GM12872 (cell line): ENCODE data around the gene RTF2.

Source experiments
- TF ChIP-seq, protein P1 (sequence below): IDR thresholded peaks from 3 replicates; pipeline ENCODE4 v1.5.1; 2011; ENCODE audit warnings: low read depth, mild to moderate bottlenecking, low read length, moderate library complexity; ENCODE audit not compliant: insufficient read depth

RTF2 gene

DNA sequence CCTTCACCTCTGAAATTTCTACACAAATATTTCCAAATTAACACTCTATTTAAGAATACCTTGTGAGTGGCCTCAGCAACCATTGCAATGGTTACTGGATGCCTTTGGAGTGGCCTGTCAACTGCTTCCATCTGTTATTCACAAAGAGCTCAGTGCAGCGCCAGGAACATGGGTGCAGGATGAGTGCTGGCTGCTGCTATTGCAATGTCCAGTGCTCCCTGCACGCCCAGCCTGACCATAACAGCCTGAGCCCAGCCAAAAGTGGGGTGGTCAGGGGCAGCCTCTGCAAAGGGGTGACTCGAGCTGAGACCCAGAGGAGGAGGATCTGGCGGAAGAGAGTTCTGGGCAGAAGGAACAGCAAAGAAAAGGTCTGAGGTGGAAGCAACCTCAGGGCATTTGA is 38.0 kb upstream of the RTF2 start:
- TF ChIP-seq, protein P1, sequence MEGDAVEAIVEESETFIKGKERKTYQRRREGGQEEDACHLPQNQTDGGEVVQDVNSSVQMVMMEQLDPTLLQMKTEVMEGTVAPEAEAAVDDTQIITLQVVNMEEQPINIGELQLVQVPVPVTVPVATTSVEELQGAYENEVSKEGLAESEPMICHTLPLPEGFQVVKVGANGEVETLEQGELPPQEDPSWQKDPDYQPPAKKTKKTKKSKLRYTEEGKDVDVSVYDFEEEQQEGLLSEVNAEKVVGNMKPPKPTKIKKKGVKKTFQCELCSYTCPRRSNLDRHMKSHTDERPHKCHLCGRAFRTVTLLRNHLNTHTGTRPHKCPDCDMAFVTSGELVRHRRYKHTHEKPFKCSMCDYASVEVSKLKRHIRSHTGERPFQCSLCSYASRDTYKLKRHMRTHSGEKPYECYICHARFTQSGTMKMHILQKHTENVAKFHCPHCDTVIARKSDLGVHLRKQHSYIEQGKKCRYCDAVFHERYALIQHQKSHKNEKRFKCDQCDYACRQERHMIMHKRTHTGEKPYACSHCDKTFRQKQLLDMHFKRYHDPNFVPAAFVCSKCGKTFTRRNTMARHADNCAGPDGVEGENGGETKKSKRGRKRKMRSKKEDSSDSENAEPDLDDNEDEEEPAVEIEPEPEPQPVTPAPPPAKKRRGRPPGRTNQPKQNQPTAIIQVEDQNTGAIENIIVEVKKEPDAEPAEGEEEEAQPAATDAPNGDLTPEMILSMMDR, result no peak

DNA sequence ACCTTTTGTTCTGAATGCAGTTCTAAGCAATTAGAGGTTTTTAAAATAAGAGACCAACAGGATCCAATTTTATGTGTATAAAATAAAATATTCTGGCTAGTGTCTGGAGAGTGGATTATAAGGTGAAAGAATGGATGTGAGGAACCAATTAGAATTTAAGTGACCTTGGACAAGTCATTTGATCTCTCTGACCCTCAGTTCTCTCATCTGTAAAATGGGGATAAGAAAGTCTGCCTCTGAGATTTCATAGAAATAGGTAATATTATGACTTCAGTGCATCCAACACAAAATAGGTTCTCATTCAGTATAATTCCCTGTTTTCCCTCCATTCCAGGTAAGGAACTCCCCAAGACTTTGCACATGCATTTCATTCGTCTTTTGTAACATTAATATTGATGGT is 37.5 kb upstream of the RTF2 start:
- TF ChIP-seq, protein P1, result no peak

DNA sequence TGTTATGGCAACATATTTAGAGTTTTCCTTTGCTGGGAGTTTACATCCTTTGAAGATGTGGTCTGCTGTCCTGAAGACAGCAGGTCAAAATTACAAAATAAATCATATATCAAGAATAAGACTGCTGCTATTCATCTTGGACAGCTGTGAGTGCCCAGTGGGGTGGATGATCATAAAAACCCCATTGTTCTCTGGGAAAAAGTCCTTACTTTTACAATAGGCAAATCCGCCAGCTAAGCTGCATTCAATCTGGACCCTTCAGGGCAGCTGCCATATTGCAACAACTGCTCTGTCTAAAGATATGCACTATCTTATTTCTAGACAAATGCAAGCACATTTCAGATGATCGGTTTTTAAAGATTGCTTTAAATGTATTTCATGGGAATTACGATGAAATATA is 37.0 kb upstream of the RTF2 start:
- TF ChIP-seq, protein P1, result no peak

DNA sequence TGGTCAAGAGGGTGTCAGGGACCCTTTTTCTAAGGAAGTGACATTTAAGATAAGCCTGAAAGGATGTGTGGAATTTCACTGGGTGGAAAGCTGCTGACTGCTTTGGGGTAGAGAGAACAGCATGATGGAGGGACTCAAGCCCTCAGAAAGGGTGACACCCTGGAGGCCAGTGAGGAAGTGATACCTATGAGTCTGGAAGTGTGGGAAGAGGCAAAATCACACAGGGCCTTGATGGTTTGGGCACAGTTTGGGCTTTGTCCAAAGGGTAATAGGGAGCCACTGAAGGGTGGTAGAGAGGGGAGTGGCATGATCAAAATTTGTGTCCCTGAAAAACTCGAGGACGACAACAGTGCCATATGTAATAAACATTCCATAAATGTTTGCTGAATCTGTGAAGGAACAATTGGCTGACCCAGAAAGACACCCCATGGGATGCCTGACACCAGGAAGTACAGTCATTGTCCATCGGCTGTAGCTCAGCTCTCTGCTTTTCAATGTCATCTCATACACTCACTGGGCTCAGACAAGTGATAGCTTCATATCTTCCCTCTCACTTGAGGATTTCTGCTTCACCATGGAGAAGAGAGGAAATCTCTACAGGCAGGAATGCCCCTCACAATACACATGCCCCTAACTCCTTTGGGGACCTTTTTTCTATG is 35.1 kb upstream of the RTF2 start:
- TF ChIP-seq, protein P1, result no peak

DNA sequence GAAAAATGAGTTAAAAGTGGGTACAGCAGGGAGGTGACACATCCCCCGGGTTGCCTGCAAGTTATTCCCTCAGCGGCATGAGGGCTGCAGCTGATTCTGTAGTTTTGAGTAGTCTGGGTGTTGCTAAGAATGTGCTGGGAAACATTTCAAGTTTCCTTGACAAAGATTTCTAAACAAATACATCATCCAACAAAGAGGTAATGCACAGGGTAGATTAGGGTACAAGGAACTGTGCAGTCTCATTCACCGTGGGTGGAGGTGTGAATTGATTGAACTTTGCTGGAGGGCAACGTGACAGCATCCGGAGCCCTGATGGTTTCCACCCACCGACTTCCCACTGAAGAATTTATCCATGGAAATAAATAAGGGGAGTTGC is 34.6 kb upstream of the RTF2 start:
- TF ChIP-seq, protein P1, result no peak

DNA sequence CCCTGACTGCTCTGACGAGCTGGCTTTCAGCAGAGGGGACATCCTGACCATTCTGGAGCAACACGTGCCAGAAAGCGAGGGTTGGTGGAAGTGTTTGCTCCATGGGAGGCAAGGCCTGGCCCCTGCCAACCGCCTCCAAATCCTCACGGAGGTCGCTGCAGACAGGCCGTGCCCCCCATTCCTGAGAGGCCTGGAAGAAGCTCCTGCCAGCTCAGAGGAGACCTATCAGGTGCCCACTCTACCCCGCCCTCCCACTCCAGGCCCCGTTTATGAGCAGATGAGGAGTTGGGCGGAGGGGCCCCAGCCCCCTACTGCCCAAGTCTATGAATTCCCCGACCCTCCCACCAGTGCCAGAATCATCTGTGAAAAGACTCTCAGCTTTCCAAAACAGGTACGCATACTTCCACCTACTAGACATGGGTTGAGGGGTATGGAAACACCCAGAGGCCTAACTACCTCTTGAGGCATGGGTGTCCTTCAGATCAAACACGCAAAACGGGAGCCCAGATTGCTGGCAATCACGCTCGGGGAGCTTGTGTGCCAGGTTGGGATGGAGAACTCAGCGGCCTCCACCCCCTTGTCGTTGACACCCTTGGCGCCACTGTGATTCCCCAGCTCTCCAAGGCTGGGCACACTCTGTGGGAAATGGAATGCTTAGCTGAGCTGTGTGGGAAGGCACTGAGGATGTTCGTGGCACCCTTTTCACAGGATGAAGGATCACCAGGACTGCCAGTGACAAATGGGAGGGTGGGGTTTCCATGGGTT is 31.0 kb upstream of the RTF2 start:
- TF ChIP-seq, protein P1, result no peak

DNA sequence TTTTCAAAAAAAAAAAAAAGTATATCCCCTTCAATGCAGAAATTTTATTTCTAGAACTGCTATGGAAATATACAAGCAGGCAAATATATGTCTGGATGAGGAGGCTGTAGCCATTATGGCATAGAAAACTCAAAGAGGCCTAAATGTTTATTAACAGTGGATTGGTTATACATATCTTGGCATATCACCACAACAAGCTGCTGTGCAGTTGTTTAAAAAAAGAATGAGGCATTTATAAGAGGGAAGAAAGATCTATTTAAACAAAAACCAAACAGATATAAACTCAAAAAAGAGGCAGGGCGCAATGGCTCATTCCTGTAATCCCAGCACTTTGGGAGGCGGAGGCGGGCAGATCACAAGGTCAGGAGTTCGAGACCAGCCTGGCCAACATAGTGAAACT is 30.1 kb upstream of the RTF2 start:
- TF ChIP-seq, protein P1, result no peak
